ENCODE results near the gene UPF3A. TPM values are rescaled to one million over a fixed set of nuclear protein-coding genes. Genes with fewer than 3 reads are reported as not detected.
"Not testable (repeated sequence)": the region's sequence is repeated elsewhere in the genome, so short reads cannot be mapped to it uniquely, and the experiment has no call there.

The UPF3A gene
- total RNA-seq, 1 donor from 2014 or later: 21.8 TPM

DNA sequence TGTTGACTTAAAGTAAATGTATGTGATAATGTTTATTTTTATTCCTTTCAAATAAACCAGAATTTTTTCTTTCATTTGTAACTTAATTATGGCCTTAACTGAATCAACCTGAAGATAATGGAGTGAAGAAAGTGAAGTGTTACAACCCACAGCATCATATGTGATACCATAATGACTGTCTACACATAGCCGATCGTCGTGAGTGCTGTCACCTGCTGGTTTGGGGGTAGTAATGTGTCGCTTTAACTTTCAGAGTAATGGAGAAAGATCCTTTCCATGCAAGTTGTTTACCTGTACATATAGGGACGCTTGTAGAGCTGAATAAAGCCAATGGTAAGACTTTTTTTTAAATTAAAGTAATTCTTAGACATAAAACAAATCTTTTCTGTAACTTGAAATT is 36.8 kb upstream of the UPF3A start:
- TF ChIP-seq, protein P1, sequence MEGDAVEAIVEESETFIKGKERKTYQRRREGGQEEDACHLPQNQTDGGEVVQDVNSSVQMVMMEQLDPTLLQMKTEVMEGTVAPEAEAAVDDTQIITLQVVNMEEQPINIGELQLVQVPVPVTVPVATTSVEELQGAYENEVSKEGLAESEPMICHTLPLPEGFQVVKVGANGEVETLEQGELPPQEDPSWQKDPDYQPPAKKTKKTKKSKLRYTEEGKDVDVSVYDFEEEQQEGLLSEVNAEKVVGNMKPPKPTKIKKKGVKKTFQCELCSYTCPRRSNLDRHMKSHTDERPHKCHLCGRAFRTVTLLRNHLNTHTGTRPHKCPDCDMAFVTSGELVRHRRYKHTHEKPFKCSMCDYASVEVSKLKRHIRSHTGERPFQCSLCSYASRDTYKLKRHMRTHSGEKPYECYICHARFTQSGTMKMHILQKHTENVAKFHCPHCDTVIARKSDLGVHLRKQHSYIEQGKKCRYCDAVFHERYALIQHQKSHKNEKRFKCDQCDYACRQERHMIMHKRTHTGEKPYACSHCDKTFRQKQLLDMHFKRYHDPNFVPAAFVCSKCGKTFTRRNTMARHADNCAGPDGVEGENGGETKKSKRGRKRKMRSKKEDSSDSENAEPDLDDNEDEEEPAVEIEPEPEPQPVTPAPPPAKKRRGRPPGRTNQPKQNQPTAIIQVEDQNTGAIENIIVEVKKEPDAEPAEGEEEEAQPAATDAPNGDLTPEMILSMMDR (IDR thresholded peaks at IDR 0.05; ENCODE audit: borderline replicate concordance): no peak
- peaks cover 99% of the 10 kb centered on the region for H3K36me3 ChIP-seq
- no peaks in the 10 kb centered on the region for H3K4me1 ChIP-seq
- H3K4me3 ChIP-seq: no peak overlapping the region
- H3K27ac ChIP-seq (replicated peaks): no peak overlapping the region
- no peaks in the 10 kb centered on the region for H3K9me3 ChIP-seq (replicated peaks)
- no peak for DNase-seq
- no peaks in the 10 kb centered on the region for H3K27me3 ChIP-seq (ENCODE audit: low read depth)
- intact Hi-C loops (cut with micrococcal nuclease): no loop called here

DNA sequence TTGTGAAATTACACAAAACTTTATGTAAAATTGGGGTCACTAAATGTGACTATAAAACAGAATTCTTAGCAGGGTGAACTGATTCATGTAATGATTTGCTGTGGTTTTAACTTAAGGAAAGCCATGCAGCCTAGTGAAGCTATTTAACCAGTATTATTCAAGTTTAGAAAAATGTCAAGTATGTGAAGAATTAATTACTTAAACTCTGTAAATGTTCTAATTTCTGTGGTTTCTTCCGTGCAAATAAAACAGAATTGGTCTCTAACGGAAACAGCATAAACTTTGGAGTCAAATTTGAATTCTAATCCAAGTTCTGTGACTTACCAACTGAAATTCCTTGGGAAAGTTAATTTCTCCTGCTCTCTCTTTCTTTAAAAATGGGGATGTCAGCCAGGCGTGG is 33.4 kb upstream of the UPF3A start:
- TF ChIP-seq, protein P1 (IDR thresholded peaks at IDR 0.05; ENCODE audit: borderline replicate concordance): no peak
- intact Hi-C loops (cut with micrococcal nuclease): no loop called here
- DNase-seq: no peak
- Histone ChIP-seq H3K36me3 (peaks cover 97% of the 10 kb centered on the region), H3K27ac (replicated peaks) (no peak overlapping the region), H3K4me1 (no peaks in the 10 kb centered on the region), H3K4me3 (no peak overlapping the region), H3K27me3 (ENCODE audit: low read depth) (no peaks in the 10 kb centered on the region), H3K9me3 (replicated peaks) (no peaks in the 10 kb centered on the region)

DNA sequence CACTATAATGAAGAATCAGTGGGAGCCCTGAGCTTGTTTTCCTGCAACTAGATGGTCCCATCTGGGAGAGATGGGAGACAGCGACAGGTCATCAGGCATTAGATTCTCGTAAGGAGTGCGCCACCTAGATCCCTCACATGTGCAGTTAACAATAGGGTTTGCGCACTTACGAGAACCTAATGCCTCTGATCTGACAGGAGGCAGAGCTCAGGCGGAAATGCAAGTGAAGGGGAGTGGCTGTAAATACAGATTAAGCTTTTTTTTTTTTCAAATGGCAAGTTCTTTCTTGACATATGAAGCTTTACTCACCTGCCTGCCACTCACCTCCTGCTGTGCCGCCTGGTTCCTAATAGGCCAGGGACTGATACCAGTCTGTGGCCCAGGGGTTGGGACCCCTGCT is 32.3 kb upstream of the UPF3A start:
- Histone ChIP-seq H3K27me3 (ENCODE audit: low read depth) (no peaks in the 10 kb centered on the region), H3K36me3 (peaks cover 97% of the 10 kb centered on the region), H3K4me3 (no peak overlapping the region), H3K9me3 (replicated peaks) (no peaks in the 10 kb centered on the region), H3K4me1 (no peaks in the 10 kb centered on the region), H3K27ac (replicated peaks) (no peak overlapping the region)
- TF ChIP-seq, protein P1 (IDR thresholded peaks at IDR 0.05; ENCODE audit: borderline replicate concordance): no peak
- intact Hi-C loops (cut with micrococcal nuclease): no loop called here
- DNase-seq: no peak

- DNase-seq; H3K9me3 ChIP-seq (replicated peaks); intact Hi-C loops (cut with micrococcal nuclease); H3K4me1 ChIP-seq; H3K4me3 ChIP-seq; H3K27ac ChIP-seq (replicated peaks); H3K27me3 ChIP-seq (ENCODE audit: low read depth): not testable (repeated sequence)
- peaks cover 92% of the 10 kb centered on the region for H3K36me3 ChIP-seq
These were observed 29.6 kb upstream of the UPF3A start for GRCh38 chr13:114251639-114252440.

DNA sequence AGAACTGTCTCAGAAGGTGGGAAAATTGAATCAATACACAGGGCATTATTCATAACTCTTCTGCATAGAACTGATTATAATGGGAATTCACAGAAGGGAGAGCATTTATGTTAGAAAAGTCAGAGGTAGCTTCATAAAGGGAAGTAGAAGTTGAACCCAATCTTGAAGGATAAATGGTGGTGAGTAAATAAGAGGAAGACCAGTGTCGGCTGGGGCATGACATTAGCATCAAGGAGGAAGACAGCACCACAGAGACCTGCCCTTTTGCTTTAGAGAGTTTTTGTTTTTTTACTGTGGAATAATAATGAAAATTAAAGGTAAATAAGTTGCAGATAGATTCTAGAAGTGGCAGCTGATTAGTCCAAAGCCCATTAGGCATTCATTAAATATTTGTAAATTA is 24.9 kb upstream of the UPF3A start:
- H3K9me3 ChIP-seq (replicated peaks): no peaks in the 10 kb centered on the region
- peaks cover 93% of the 10 kb centered on the region for H3K36me3 ChIP-seq
- TF ChIP-seq, protein P1 (IDR thresholded peaks at IDR 0.05; ENCODE audit: borderline replicate concordance): no peak
- no peak overlapping the region for H3K4me3 ChIP-seq
- DNase-seq: no peak
- H3K27me3 ChIP-seq (ENCODE audit: low read depth): no peaks in the 10 kb centered on the region
- intact Hi-C loops (cut with micrococcal nuclease): no loop called here
- H3K27ac ChIP-seq (replicated peaks): no peak overlapping the region
- peaks cover 24% of the 10 kb centered on the region for H3K4me1 ChIP-seq

GRCh38 chr13:114257014-114257413 is 24.4 kb upstream of the UPF3A start:
- Histone ChIP-seq H3K27ac (replicated peaks) (no peak overlapping the region), H3K27me3 (ENCODE audit: low read depth) (no peaks in the 10 kb centered on the region), H3K9me3 (replicated peaks) (no peaks in the 10 kb centered on the region), H3K4me3 (no peak overlapping the region), H3K36me3 (peaks cover 95% of the 10 kb centered on the region), H3K4me1 (peaks cover 29% of the 10 kb centered on the region)
- TF ChIP-seq, protein P1 (IDR thresholded peaks at IDR 0.05; ENCODE audit: borderline replicate concordance): no peak
- intact Hi-C loops (cut with micrococcal nuclease): no loop called here
- no peak for DNase-seq
